Stomach (tissue), 9 donors: ENCODE results near the gene BCHE. TPM values are rescaled to one million over a fixed set of nuclear protein-coding genes. Genes with fewer than 3 reads are reported as not detected.

Experiments used
- DNase-seq, 2 donors: peaks; one replicate each; pipeline versions ENCODE4 v3.0.0 to v3.0.0-alpha.2; 2013 to 2019
- H3K27ac ChIP-seq, 5 donors: fragments of 200-600 bp in 4 of 5; sonication (generic) in 4 of 5; one replicate each; pipeline ENCODE4 v1.5.1; 2013 to 2019; ENCODE audit warnings: mild to moderate bottlenecking in 1 of 5, moderate library complexity in 1 of 5
- H3K27me3 ChIP-seq, 3 donors: fragments of 200-600 bp; sonication (generic); one replicate each; pipeline ENCODE4 v1.5.1; 2017 to 2019; ENCODE audit warnings: mixed run types in 1 of 3
- H3K36me3 ChIP-seq, 4 donors: fragments of 200-600 bp; sonication (generic); 1 replicate in 3 of 4; 2 replicates in 1 of 4; pipeline ENCODE4 v1.5.1; 2016 to 2019
- H3K4me1 ChIP-seq, 4 donors: fragments of 200-600 bp; sonication (generic); one replicate each; pipeline ENCODE4 v1.5.1; 2016 to 2019
- H3K4me3 ChIP-seq, 4 donors: fragments of 200-600 bp; sonication (generic) in 3 of 4; one replicate each; pipeline ENCODE4 v1.5.1; 2016 to 2019; ENCODE audit warnings: mild to moderate bottlenecking in 1 of 4
- H3K9me3 ChIP-seq, 4 donors: fragments of 200-600 bp; sonication (generic); one replicate each; pipeline ENCODE4 v1.5.1; 2016 to 2019
- CTCF ChIP-seq, 7 experiments: fragments of 450-650 bp in 4 of 7; fragments of 200-600 bp in 3 of 7; sonication (generic) in 3 of 7; IDR thresholded peaks; one replicate each; pipeline ENCODE4 v1.5.1; 2016 to 2019; ENCODE audit warnings: antibody characterized with exemption in 7 of 7, control low read depth in 2 of 7, mild to moderate bottlenecking in 1 of 7
- EP300 ChIP-seq: sonication (generic); formaldehyde crosslinking; IDR thresholded peaks from one replicate; pipeline ENCODE4 v1.6.1; 2017; ENCODE audit warnings: antibody characterized with exemption
- POLR2A ChIP-seq, 4 donors: fragments of 450-650 bp; IDR thresholded peaks; one replicate each; pipeline ENCODE4 v1.6.1; 2016; ENCODE audit warnings: antibody characterized with exemption in 4 of 4, control low read depth in 2 of 4, mild to moderate bottlenecking in 1 of 4, moderate library complexity in 1 of 4
- POLR2AphosphoS5 ChIP-seq, 3 donors: sonication (generic); formaldehyde crosslinking; IDR thresholded peaks; one replicate each; pipeline ENCODE4 v1.6.1; 2016; ENCODE audit warnings: antibody characterized with exemption in 3 of 3
- WGBS, 5 donors: extraction: QIAGEN DNeasy Blood & Tissue Kit in 3 of 5; methylation state at CpG; one replicate each; pipeline versions ENCODE4 v1.1.5 to v1.1.7; 2013 to 2018; 5-methylcytosine and 5-hydroxymethylcytosine counted together
- intact Hi-C: fragments of 100-400 bp; cut with DNase I; formaldehyde crosslinking; loops from one replicate; pipeline ENCODE4 v1.15.1; 2023; ENCODE audit warnings: low total_unique reads
- polyA plus RNA-seq, 3 donors: library from polyadenylated mRNA; stranded (reverse); fragments of 200-250 nt; gene quantifications; one replicate each; pipeline ENCODE4 v1.2.3, GENCODE V29; 2013
- total RNA-seq, 5 donors: library from RNA; depleted of rRNA; stranded (reverse); fragments of >200 nt; gene quantifications; one replicate each; pipeline versions ENCODE4 v1.1.0 to v1.2.3, GENCODE V29; 2014 to 2016
- donor health status: healthy with polysubstance abuse.
- donor health status: Bipolar disorder and iron deficiency.
- donor health status: healthy.

BCHE gene
- total and polyA plus RNA-seq, 8 donors = 0.31 to 37.8 (median 1.3) TPM; not detected in 1

GRCh38 chr3:165805946-165806561, 31.2 kb downstream of the BCHE start:
- H3K4me3 ChIP-seq = peak overlapping the region in 2 of 4 donors; percentile 5 to 22
- no peaks in the 10 kb centered on the region for H3K36me3 ChIP-seq
- no peaks in the 10 kb centered on the region for H3K27me3 ChIP-seq
- H3K9me3 ChIP-seq = no peaks in the 10 kb centered on the region
- 66 to 76% (median 71%) methylated on average over 5 of the region's 5 CpGs for WGBS, 5 donors
- H3K4me1 ChIP-seq = no peaks in the 10 kb centered on the region
- intact Hi-C loops = no loop called here
- no peak for TF ChIP-seq POLR2A (IDR thresholded peaks at IDR 0.05)
- no peak for TF ChIP-seq EP300
- TF ChIP-seq POLR2AphosphoS5 (IDR thresholded peaks at IDR 0.05) = no peak
- TF ChIP-seq CTCF (IDR thresholded peaks at IDR 0.05) = no peak
- DNase-seq = no peak
- no peak overlapping the region for H3K27ac ChIP-seq

GRCh38 chr3:165803471-165803870, 33.8 kb downstream of the BCHE start:
- H3K4me3 ChIP-seq = no peak overlapping the region
- no peak overlapping the region for H3K27ac ChIP-seq
- TF ChIP-seq CTCF (IDR thresholded peaks at IDR 0.05) (no peak), EP300 (no peak), POLR2A (IDR thresholded peaks at IDR 0.05) (no peak), POLR2AphosphoS5 (IDR thresholded peaks at IDR 0.05) (no peak)
- intact Hi-C loops = no loop called here
- H3K9me3 ChIP-seq = no peaks in the 10 kb centered on the region
- H3K27me3 ChIP-seq = no peaks in the 10 kb centered on the region
- no peaks in the 10 kb centered on the region for H3K4me1 ChIP-seq
- DNase-seq = no peak
- no peaks in the 10 kb centered on the region for H3K36me3 ChIP-seq
- 66 to 88% (median 77%) methylated on average over 1 of the region's 1 CpG for WGBS, 5 donors

- no peaks in the 10 kb centered on the region for H3K36me3 ChIP-seq
- H3K27ac ChIP-seq = no peak overlapping the region
- DNase-seq = peak in 1 of 2 donors; percentile 14
- no peaks in the 10 kb centered on the region for H3K4me1 ChIP-seq
- H3K9me3 ChIP-seq = no peaks in the 10 kb centered on the region
- H3K27me3 ChIP-seq = no peaks in the 10 kb centered on the region
- TF ChIP-seq POLR2AphosphoS5 (IDR thresholded peaks at IDR 0.05) (no peak), EP300 (no peak), CTCF (IDR thresholded peaks at IDR 0.05) (no peak), POLR2A (IDR thresholded peaks at IDR 0.05) (no peak)
- intact Hi-C loops = no loop called here
- no peak overlapping the region for H3K4me3 ChIP-seq
- 54 to 61% (median 57%) methylated on average over 3 of the region's 3 CpGs for WGBS, 5 donors
These were observed 36.3 kb downstream of the BCHE start for GRCh38 chr3:165800970-165801369.

- Histone ChIP-seq H3K27ac (no peak overlapping the region), H3K9me3 (no peaks in the 10 kb centered on the region), H3K27me3 (no peaks in the 10 kb centered on the region), H3K4me1 (no peaks in the 10 kb centered on the region), H3K36me3 (no peaks in the 10 kb centered on the region), H3K4me3 (no peak overlapping the region)
- DNase-seq = no peak
- 60 to 84% (median 73%) methylated on average over 1 of the region's 1 CpG for WGBS, 5 donors
- TF ChIP-seq CTCF (IDR thresholded peaks at IDR 0.05) (no peak), EP300 (no peak), POLR2A (IDR thresholded peaks at IDR 0.05) (no peak), POLR2AphosphoS5 (IDR thresholded peaks at IDR 0.05) (no peak)
- intact Hi-C loops = no loop called here
These were observed 38.2 kb downstream of the BCHE start for GRCh38 chr3:165799026-165799425.
